Inflammatory macrophage treated with lipopolysaccharide for 4 hours (primary cell): ENCODE results near the gene EMC9.

Experiments used
- DNase-seq: peaks from one replicate; pipeline ENCODE4 v3.0.0-alpha.2; 2020

Gene EMC9

GRCh38 chr14:24130717-24131548 lies 10.5 kb downstream of the EMC9 start:
- no peak for DNase-seq

- no peak for DNase-seq
These were observed 11.0 kb downstream of the EMC9 start, which contains the start of gene FITM1 for GRCh38 chr14:24130380-24130716. FITM1 (plus strand) TSS chr14:24130659; CDS start chr14:24131564, 905 bp downstream.

- no peak for DNase-seq
These were observed 11.9 kb downstream of the EMC9 start for GRCh38 chr14:24129410-24129998.

GRCh38 chr14:24127673-24128072 lies 13.7 kb downstream of the EMC9 start:
- DNase-seq, result no peak

GRCh38 chr14:24126939-24127338 lies 14.5 kb downstream of the EMC9 start:
- no peak for DNase-seq

GRCh38 chr14:24123424-24124417 lies 17.7 kb downstream of the EMC9 start:
- no peak for DNase-seq

GRCh38 chr14:24122898-24123297 lies 18.5 kb downstream of the EMC9 start:
- no peak for DNase-seq

GRCh38 chr14:24122416-24122815 lies 19.0 kb downstream of the EMC9 start:
- no peak for DNase-seq

- DNase-seq, result no peak
These were observed 20.2 kb downstream of the EMC9 start for GRCh38 chr14:24121210-24121609.

GRCh38 chr14:24119691-24120090 lies 21.7 kb downstream of the EMC9 start:
- no peak for DNase-seq

GRCh38 chr14:24117179-24117578 lies 24.2 kb downstream of the EMC9 start:
- no peak for DNase-seq

- DNase-seq, result no peak
These were observed 25.1 kb downstream of the EMC9 start for GRCh38 chr14:24116128-24116814.

- DNase-seq, result no peak
These were observed 25.8 kb downstream of the EMC9 start for GRCh38 chr14:24115422-24116127.

GRCh38 chr14:24114532-24115421 lies 26.6 kb downstream of the EMC9 start, which contains the start of the genes DCAF11 and NRL:
DCAF11 (plus strand) TSS chr14:24114777; CDS start chr14:24115595, 818 bp downstream.
NRL (minus strand) TSS chr14:24114949; CDS start chr14:24082848, 32,101 bp downstream.
- DNase-seq, result peak; percentile 100

- DNase-seq, result peak; percentile 96
These were observed 27.4 kb downstream of the EMC9 start for GRCh38 chr14:24113801-24114531.

GRCh38 chr14:24113379-24113800 lies 28.0 kb downstream of the EMC9 start:
- no peak for DNase-seq

- DNase-seq, result no peak
These were observed 30.9 kb downstream of the EMC9 start for GRCh38 chr14:24110523-24110922.

- no peak for DNase-seq
These were observed 31.3 kb downstream of the EMC9 start for GRCh38 chr14:24110060-24110459.

- DNase-seq, result no peak
These were observed 33.0 kb downstream of the EMC9 start for GRCh38 chr14:24108336-24108874.
